ENCODE data around the gene NF1. TPM values are rescaled to one million over a fixed set of nuclear protein-coding genes. Genes with fewer than 3 reads are reported as not detected.
A peak's percentile ranks its signal among the peaks of the same experiment; 100 is the strongest.
"Not testable (repeated sequence)": the region's sequence is repeated elsewhere in the genome, so short reads cannot be mapped to it uniquely, and the experiment has no call there.

Gene NF1, protein sequence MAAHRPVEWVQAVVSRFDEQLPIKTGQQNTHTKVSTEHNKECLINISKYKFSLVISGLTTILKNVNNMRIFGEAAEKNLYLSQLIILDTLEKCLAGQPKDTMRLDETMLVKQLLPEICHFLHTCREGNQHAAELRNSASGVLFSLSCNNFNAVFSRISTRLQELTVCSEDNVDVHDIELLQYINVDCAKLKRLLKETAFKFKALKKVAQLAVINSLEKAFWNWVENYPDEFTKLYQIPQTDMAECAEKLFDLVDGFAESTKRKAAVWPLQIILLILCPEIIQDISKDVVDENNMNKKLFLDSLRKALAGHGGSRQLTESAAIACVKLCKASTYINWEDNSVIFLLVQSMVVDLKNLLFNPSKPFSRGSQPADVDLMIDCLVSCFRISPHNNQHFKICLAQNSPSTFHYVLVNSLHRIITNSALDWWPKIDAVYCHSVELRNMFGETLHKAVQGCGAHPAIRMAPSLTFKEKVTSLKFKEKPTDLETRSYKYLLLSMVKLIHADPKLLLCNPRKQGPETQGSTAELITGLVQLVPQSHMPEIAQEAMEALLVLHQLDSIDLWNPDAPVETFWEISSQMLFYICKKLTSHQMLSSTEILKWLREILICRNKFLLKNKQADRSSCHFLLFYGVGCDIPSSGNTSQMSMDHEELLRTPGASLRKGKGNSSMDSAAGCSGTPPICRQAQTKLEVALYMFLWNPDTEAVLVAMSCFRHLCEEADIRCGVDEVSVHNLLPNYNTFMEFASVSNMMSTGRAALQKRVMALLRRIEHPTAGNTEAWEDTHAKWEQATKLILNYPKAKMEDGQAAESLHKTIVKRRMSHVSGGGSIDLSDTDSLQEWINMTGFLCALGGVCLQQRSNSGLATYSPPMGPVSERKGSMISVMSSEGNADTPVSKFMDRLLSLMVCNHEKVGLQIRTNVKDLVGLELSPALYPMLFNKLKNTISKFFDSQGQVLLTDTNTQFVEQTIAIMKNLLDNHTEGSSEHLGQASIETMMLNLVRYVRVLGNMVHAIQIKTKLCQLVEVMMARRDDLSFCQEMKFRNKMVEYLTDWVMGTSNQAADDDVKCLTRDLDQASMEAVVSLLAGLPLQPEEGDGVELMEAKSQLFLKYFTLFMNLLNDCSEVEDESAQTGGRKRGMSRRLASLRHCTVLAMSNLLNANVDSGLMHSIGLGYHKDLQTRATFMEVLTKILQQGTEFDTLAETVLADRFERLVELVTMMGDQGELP (N-terminal part only)
- 10 to 100 TPM; 51.9 to 67.8 (median 66.3) TPM for total RNA-seq

DNA sequence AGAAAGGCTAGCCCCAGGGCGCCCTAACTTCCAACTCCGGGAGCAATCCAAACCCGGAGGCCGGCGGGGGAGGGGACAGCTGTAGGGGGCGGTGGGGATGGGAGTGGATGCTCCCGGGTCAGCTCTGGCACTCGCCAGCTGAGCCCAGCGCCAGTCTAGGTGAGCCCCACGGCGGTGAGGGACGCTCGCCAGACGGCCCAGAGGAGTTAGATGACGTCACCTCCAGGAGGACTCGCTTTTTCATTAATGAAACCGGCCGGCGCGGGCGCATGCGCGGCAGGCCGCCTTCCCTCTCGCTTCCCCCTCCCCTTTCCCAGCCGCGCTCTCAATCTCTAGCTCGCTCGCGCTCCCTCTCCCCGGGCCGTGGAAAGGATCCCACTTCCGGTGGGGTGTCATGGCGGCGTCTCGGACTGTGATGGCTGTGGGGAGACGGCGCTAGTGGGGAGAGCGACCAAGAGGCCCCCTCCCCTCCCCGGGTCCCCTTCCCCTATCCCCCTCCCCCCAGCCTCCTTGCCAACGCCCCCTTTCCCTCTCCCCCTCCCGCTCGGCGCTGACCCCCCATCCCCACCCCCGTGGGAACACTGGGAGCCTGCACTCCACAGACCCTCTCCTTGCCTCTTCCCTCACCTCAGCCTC is at the start of gene NF1:
TSS of gene NF1 (plus strand) at position 378 of the 636 bp plus-strand sequence. CDS start 333 bp downstream, outside the sequence.
- ATAC-seq (ENCODE audit: low FRiP score), result peak; percentile 94
- TF ChIP-seq, protein P1, sequence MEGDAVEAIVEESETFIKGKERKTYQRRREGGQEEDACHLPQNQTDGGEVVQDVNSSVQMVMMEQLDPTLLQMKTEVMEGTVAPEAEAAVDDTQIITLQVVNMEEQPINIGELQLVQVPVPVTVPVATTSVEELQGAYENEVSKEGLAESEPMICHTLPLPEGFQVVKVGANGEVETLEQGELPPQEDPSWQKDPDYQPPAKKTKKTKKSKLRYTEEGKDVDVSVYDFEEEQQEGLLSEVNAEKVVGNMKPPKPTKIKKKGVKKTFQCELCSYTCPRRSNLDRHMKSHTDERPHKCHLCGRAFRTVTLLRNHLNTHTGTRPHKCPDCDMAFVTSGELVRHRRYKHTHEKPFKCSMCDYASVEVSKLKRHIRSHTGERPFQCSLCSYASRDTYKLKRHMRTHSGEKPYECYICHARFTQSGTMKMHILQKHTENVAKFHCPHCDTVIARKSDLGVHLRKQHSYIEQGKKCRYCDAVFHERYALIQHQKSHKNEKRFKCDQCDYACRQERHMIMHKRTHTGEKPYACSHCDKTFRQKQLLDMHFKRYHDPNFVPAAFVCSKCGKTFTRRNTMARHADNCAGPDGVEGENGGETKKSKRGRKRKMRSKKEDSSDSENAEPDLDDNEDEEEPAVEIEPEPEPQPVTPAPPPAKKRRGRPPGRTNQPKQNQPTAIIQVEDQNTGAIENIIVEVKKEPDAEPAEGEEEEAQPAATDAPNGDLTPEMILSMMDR (IDR thresholded peaks at IDR 0.05), result no peak

DNA sequence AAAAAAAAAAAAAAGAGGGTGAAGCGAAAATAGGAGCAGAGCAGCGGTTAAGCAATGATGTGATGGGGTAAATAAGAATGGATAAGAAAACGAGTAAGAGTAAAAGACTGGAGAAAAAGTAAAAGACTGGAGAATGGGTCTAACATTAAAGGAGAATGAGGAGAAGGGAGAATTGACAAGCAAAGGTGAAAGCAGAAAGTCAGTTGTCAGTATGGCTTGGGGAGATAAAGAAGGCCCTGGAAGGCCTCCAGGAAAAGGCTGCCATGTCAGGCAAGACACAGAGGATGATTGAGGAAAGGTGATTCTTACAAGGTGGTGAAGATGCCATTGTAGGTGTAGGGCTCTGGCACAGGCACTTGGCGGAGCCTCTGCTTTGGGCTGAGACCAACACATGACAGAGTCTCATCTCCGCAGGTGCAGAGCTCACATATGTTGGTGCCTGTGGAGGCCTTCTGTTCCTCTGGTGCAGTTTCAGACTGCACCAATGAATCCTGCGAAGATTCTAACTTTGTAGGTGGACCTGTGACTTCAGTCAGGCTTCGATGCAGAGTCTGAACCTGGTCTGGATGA is 47.8 kb upstream of the NF1 start:
- not testable (repeated sequence) for DNase-seq (ENCODE audit: low spot score); ATAC-seq (ENCODE audit: low FRiP score)

More for the DNA sequence above, at the start of gene NF1:
- DNase-seq (ENCODE audit: low spot score), result peak; percentile 73

DNA sequence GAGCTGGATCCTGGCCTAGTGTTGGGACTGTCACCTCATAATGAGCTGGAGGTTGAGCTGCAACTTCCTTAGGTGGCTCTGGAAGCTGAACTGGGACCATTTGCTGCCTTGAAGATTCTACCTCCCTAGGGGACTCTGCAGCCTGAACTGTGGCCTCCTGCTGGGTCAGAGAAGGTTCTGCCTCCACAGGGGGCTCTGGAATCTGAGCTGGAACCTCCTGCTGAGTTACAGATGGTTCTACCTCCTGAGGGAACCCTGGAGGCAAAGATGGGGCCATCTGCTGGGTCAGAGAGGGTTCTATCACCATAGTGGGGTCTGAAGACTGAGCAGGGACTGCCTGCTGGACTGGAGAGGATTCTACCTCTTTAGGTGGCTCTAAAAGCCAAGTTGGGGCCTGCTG is 46.6 kb upstream of the NF1 start:
- ATAC-seq (ENCODE audit: low FRiP score) (no peak), DNase-seq (ENCODE audit: low spot score) (no peak)
- TF ChIP-seq, protein P1 (IDR thresholded peaks at IDR 0.05), result no peak

DNA sequence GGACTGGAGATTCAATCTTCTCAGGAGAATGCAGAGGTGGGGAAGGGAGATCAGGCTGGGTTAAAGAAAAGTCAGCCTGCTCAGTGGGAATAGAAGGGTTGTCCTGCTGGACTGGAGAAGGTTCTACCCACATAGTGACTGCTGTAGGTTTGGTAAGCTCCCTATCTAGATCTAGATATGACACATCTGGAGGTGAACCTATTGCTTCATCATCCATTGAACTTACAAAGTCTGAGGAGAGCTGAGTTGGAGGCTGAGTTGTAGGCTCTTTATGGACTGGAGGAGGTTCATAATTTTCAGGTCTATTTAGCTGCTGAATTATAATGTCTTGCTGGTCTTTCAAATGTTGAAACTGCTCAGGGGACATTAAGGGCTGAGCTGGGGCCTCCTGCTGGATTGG is 46.0 kb upstream of the NF1 start:
- no peak for ATAC-seq (ENCODE audit: low FRiP score)
- TF ChIP-seq, protein P1 (IDR thresholded peaks at IDR 0.05), result no peak
- no peak for DNase-seq (ENCODE audit: low spot score)

- TF ChIP-seq, protein P1 (IDR thresholded peaks at IDR 0.05), result no peak
- ATAC-seq (ENCODE audit: low FRiP score) (no peak), DNase-seq (ENCODE audit: low spot score) (no peak)
Measured at GRCh38 chr17:31050948-31051347, 43.8 kb upstream of the NF1 start.

GRCh38 chr17:31051506-31051905 is 43.3 kb upstream of the NF1 start:
- TF ChIP-seq, protein P1 (IDR thresholded peaks at IDR 0.05), result no peak
- DNase-seq (ENCODE audit: low spot score) (no peak), ATAC-seq (ENCODE audit: low FRiP score) (no peak)
